IMR-90 (cell line): ENCODE results near the gene DBN1. TPM values are rescaled to one million over a fixed set of nuclear protein-coding genes. Genes with fewer than 3 reads are reported as not detected.

ENCODE experiments used
- ATAC-seq: fragments of 200-7000 bp; cut with Tn5 transposase; 2 replicates; pipeline ENCODE4 v1.9.1; 2020; ENCODE audit warnings: low read depth, mild to moderate bottlenecking, moderate library complexity
- BruUV-seq: library from RNA; stranded (reverse); fragments of 400-500 nt; replicated peaks from 2 replicates; lab custom pipeline; 2021; lab: Mats Ljungman, UMichigan
- CTCF ChIA-PET: fragments of 300-600 bp; formaldehyde crosslinking; extraction: SDS; loops from one replicate; lab custom pipeline; 2021; ENCODE audit warnings: antibody characterized with exemption; lab: Yijun Ruan, JAX
- POLR2A ChIA-PET: fragments of 300-600 bp; sonication (Branson Sonifier 250); formaldehyde crosslinking; loops from one replicate; lab custom pipeline; 2022; ENCODE audit warnings: antibody characterized with exemption; ENCODE audit not compliant: unreplicated experiment; lab: Charles Lee
- DNase-seq: peaks from one replicate; pipeline ENCODE4 v3.0.0; 2013
- H2AFZ ChIP-seq: replicated peaks from 2 replicates; pipeline ENCODE3; 2013; ENCODE audit warnings: low read length, mild to moderate bottlenecking; ENCODE audit not compliant: poor library complexity
- H2AK5ac ChIP-seq: 2 replicates; pipeline ENCODE4 v1.6.1; 2013; ENCODE audit warnings: low read depth, low read length, inconsistent platforms
- H2AK9ac ChIP-seq: replicated peaks from 2 replicates; pipeline ENCODE3; 2013; ENCODE audit warnings: mild to moderate bottlenecking, low read depth, low read length, moderate library complexity; ENCODE audit not compliant: poor library complexity
- H2BK120ac ChIP-seq: 2 replicates; pipeline ENCODE4 v1.6.1; 2013; ENCODE audit warnings: low read depth, low read length, inconsistent platforms
- H2BK15ac ChIP-seq: 3 replicates; pipeline ENCODE4 v1.6.1; 2013; ENCODE audit warnings: low read depth, low read length, inconsistent platforms
- H2BK20ac ChIP-seq: 2 replicates; pipeline ENCODE4 v1.6.1; 2013; ENCODE audit warnings: low read depth, mild to moderate bottlenecking, inconsistent platforms, low read length, moderate library complexity
- H2BK5ac ChIP-seq: 2 replicates; pipeline ENCODE4 v1.6.1; 2013; ENCODE audit warnings: mild to moderate bottlenecking, low read depth, low read length, inconsistent platforms; ENCODE audit not compliant: poor library complexity, severe bottlenecking
- H3K14ac ChIP-seq: replicated peaks from 2 replicates; pipeline ENCODE4 v1.6.1; 2013; ENCODE audit warnings: low read depth, low read length, inconsistent platforms
- H3K18ac ChIP-seq: 2 replicates; pipeline ENCODE4 v1.6.1; 2013; ENCODE audit warnings: low read depth, low read length, control low read depth
- H3K23ac ChIP-seq: 2 replicates; pipeline ENCODE4 v1.6.1; 2013; ENCODE audit warnings: low read depth, low read length, inconsistent platforms
- H3K27ac ChIP-seq: 2 replicates; pipeline ENCODE4 v1.5.1; 2013; ENCODE audit warnings: mild to moderate bottlenecking, control low read depth, low read length; ENCODE audit not compliant: insufficient read depth
- H3K27me3 ChIP-seq: 2 replicates; pipeline ENCODE4 v1.6.1; 2013; ENCODE audit warnings: low read length; ENCODE audit not compliant: control insufficient read depth, insufficient read depth
- H3K36me3 ChIP-seq: 2 replicates; pipeline ENCODE4 v1.6.1; 2013; ENCODE audit warnings: low read length, mixed read lengths; ENCODE audit not compliant: control insufficient read depth, insufficient read depth
- H3K4ac ChIP-seq: 2 replicates; pipeline ENCODE4 v1.6.1; 2013; ENCODE audit warnings: low read depth, low read length, inconsistent platforms
- H3K4me1 ChIP-seq: 2 replicates; pipeline ENCODE4 v1.6.1; 2013; ENCODE audit warnings: low read length, mixed read lengths; ENCODE audit not compliant: control insufficient read depth, insufficient read depth
- H3K4me2 ChIP-seq: 2 replicates; pipeline ENCODE4 v1.6.1; 2013; ENCODE audit warnings: low read depth, mild to moderate bottlenecking, control low read depth, low read length, moderate library complexity
- H3K4me3 ChIP-seq: 2 replicates; pipeline ENCODE4 v1.5.1; 2013; ENCODE audit warnings: low read depth, mild to moderate bottlenecking, control low read depth, low read length, moderate library complexity; ENCODE audit not compliant: insufficient read depth
- H3K56ac ChIP-seq: 2 replicates; pipeline ENCODE4 v1.6.1; 2013; ENCODE audit warnings: low read length, inconsistent platforms; ENCODE audit not compliant: insufficient read depth; ENCODE audit errors: extremely low read depth
- H3K79me1 ChIP-seq, 2 experiments: 2 replicates each; pipeline ENCODE4 v1.6.1; 2013; ENCODE audit warnings: low read length in 2 of 2, inconsistent platforms in 1 of 2, low read depth in 1 of 2
- H3K9ac ChIP-seq: 2 replicates; pipeline ENCODE4 v1.6.1; 2013; ENCODE audit warnings: low read depth, low read length, control low read depth
- H3K9me1 ChIP-seq: 2 replicates; pipeline ENCODE4 v1.6.1; 2013; ENCODE audit warnings: low read length, inconsistent platforms; ENCODE audit not compliant: insufficient read depth
- H3K9me3 ChIP-seq: 2 replicates; pipeline ENCODE4 v1.6.1; 2013; ENCODE audit warnings: low read length; ENCODE audit not compliant: control insufficient read depth, insufficient read depth
- H4K20me1 ChIP-seq: 2 replicates; pipeline ENCODE4 v1.6.1; 2013; ENCODE audit warnings: low read length, inconsistent platforms; ENCODE audit not compliant: insufficient read depth
- H4K5ac ChIP-seq: 2 replicates; pipeline ENCODE4 v1.6.1; 2013; ENCODE audit warnings: mild to moderate bottlenecking, low read depth, low read length, control low read depth
- H4K8ac ChIP-seq, 2 experiments: 2 replicates each; pipeline ENCODE4 v1.6.1; 2013; ENCODE audit warnings: low read depth in 2 of 2, low read length in 2 of 2, control low read depth in 1 of 2, inconsistent platforms in 1 of 2
- H4K91ac ChIP-seq: 2 replicates; pipeline ENCODE4 v1.6.1; 2013; ENCODE audit warnings: low read depth, low read length, inconsistent platforms; ENCODE audit not compliant: insufficient read depth
- FOS ChIP-seq: fragments of 150-350 bp; IDR thresholded peaks from 2 replicates; pipeline ENCODE4 v1.6.1; 2016; ENCODE audit warnings: low read depth, low read length
- POLR2A ChIP-seq: IDR thresholded peaks from 2 replicates; pipeline ENCODE4 v1.6.1; 2012; ENCODE audit warnings: mild to moderate bottlenecking, low read depth, low read length
- WGBS, 2 experiments: methylation state at CpG; one replicate each; pipeline versions ENCODE4 v1.1.5 to v1.1.7; 2013; ENCODE audit warnings: missing lambda C conversion rate in 2 of 2; ENCODE audit not compliant: insufficient read length in 1 of 2; ENCODE audit errors: extremely low coverage in 2 of 2; 5-methylcytosine and 5-hydroxymethylcytosine counted together
- dilution Hi-C: fragments of 300-500 bp; cut with HindIII; formaldehyde crosslinking; loops from one replicate; pipeline ENCODE4 v1.14.3; 2018; ENCODE audit warnings: low sequenced_read_pairs; ENCODE audit not compliant: unreplicated experiment
- in situ Hi-C: fragments of 300-500 bp; cut with MboI; formaldehyde crosslinking; loops from 3 replicates; pipeline ENCODE4 v1.14.3; 2019; ENCODE audit warnings: low sequenced_read_pairs, inconsistent platforms, mixed read lengths
- intact Hi-C: fragments of 100-400 bp; cut with micrococcal nuclease; formaldehyde crosslinking; loops from 2 replicates; pipeline ENCODE4 v1.10.0; 2022
- polyA plus RNA-seq, 3 experiments: library from polyadenylated mRNA; depleted of rRNA; stranded (reverse); fragments of >200 nt; gene quantifications; 2 replicates each; pipeline ENCODE4 v1.2.3, GENCODE V29; 2012; ENCODE audit warnings: low replicate concordance in 1 of 3
- total RNA-seq: library from RNA; depleted of rRNA; stranded (reverse); fragments of >200 nt; gene quantifications from 2 replicates; pipeline ENCODE4 v1.2.3, GENCODE V29; 2012

DBN1 gene
- total and polyA plus RNA-seq, 2 of the 4 experiments (the other 2 are of a cell fraction) = 122 to 187 TPM

DNA sequence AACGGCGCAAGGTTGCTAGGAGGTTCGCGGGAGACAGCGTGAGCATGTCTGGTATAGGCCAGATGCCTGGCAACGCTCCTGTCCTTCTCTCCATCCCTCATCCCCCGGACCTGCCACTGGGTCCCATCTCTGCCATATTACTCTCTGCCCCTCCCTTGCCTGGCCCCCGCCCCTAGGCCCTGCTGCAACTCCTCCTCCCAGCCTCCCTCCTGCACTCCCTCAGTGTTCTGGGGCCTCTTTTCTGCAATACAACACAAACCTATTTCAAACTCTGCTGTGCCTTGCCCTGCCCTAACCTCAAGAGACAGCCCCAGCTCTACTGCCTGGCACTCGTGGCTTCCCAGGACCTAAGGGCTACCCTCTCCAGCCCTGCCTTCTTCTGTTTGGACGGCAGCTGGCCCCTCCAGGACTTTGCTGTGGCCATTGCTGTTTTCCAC is 8.9 kb upstream of the DBN1 start:
- Histone ChIP-seq H3K9ac (no peak overlapping the region), H3K27me3 (no peaks in the 10 kb centered on the region), H3K56ac (no peak overlapping the region), H3K23ac (no peak overlapping the region), H2AK9ac (no peak overlapping the region), H3K4me1 (peaks cover 20% of the 10 kb centered on the region), H3K9me1 (peaks cover 21% of the 10 kb centered on the region; the same call in 1 of the 2 replicates), H3K14ac (no peak overlapping the region), H3K4ac (no peak overlapping the region), H3K4me2 (no peak overlapping the region), H3K27ac (no peak overlapping the region), H2BK120ac (no peak overlapping the region), H2AK5ac (no peak overlapping the region), H2BK15ac (no peak overlapping the region), H3K79me1 (peaks cover 31 to 58% of the 10 kb centered on the region in 2 experiments), H4K5ac (no peak overlapping the region), H3K18ac (no peak overlapping the region), H2BK20ac (no peak overlapping the region), H3K36me3 (peaks cover 66% of the 10 kb centered on the region), H4K91ac (no peak overlapping the region), H4K8ac (no peak overlapping the region), H2AFZ (no peak overlapping the region), H4K20me1 (peaks cover 88% of the 10 kb centered on the region), H2BK5ac (no peak overlapping the region), H3K9me3 (no peaks in the 10 kb centered on the region), H3K4me3 (no peak overlapping the region)
- ATAC-seq (no peak), DNase-seq (no peak)
- POLR2A ChIA-PET = no interaction called here
- 85% methylated on average over 3 of the region's 10 CpGs; no CpG with 5 or more reads in 1 of the 2 experiments for WGBS, 2 experiments
- intact Hi-C loops = no loop called here
- TF ChIP-seq POLR2A (0 out of 2 replicates have a peak, but pooled peaks have one; percentile 41), FOS (no peak)
- in situ Hi-C loops = no loop called here
- CTCF ChIA-PET = no interaction called here
- dilution Hi-C loops = no loop called here
- BruUV-seq = no TSS peak
